Activated CD4-positive, alpha-beta T cell treated with anti-CD3 and anti-CD28 coated beads, Interleukin-2, amount 10 ng/mL, durations not matched to agents 24 days and 14 days (primary cell): ENCODE measurements around the gene ATG4C. TPM values are rescaled to one million over a fixed set of nuclear protein-coding genes. Genes with fewer than 3 reads are reported as not detected.
A peak's percentile ranks its signal among the peaks of the same experiment; 100 is the strongest.
"Not testable (repeated sequence)": the region's sequence is repeated elsewhere in the genome, so short reads cannot be mapped to it uniquely, and the experiment has no call there.

Experiments
- DNase-seq: peaks from one replicate; pipeline ENCODE4 v3.0.0; 2022
- H3K27ac Mint-ChIP-seq: one replicate; pipeline ENCODE4 v1.8.0; 2022; ENCODE audit warnings: mild to moderate bottlenecking, mixed read lengths
- H3K27me3 Mint-ChIP-seq: one replicate; pipeline ENCODE4 v1.8.0; 2022; ENCODE audit warnings: mixed read lengths
- H3K36me3 Mint-ChIP-seq: one replicate; pipeline ENCODE4 v1.8.0; 2022; ENCODE audit warnings: low read depth, mild to moderate bottlenecking, mixed read lengths
- H3K4me1 Mint-ChIP-seq: one replicate; pipeline ENCODE4 v1.8.0; 2021; ENCODE audit warnings: mixed read lengths
- H3K4me3 Mint-ChIP-seq: one replicate; pipeline ENCODE4 v1.8.0; 2022; ENCODE audit warnings: mild to moderate bottlenecking, moderate library complexity, mixed read lengths
- H3K9me3 Mint-ChIP-seq: one replicate; pipeline ENCODE4 v1.8.0; 2021; ENCODE audit warnings: mixed read lengths
- intact Hi-C: fragments of 100-400 bp; cut with micrococcal nuclease; formaldehyde crosslinking; loops from one replicate; pipeline ENCODE4 v1.15.1; 2023
- total RNA-seq: library from RNA; stranded (reverse); gene quantifications from 2 replicates; pipeline ENCODE4 v1.2.3, GENCODE V29; 2022

ATG4C gene
- total RNA-seq, 1 donor from 2014 or later = 8.9 TPM

- intact Hi-C loops, H3K9me3 Mint-ChIP-seq, H3K4me3 Mint-ChIP-seq, H3K4me1 Mint-ChIP-seq, DNase-seq, H3K27ac Mint-ChIP-seq, H3K27me3 Mint-ChIP-seq, H3K36me3 Mint-ChIP-seq: not testable (repeated sequence)
Observed at GRCh38 chr1:62760021-62760782, 23.7 kb upstream of the ATG4C start.

GRCh38 chr1:62761223-62761870, 22.6 kb upstream of the ATG4C start:
- H3K9me3 Mint-ChIP-seq, H3K27me3 Mint-ChIP-seq, DNase-seq, H3K4me1 Mint-ChIP-seq, H3K4me3 Mint-ChIP-seq, H3K36me3 Mint-ChIP-seq, H3K27ac Mint-ChIP-seq, intact Hi-C loops: not testable (repeated sequence)

GRCh38 chr1:62762027-62762426, 21.9 kb upstream of the ATG4C start:
- H3K4me1 Mint-ChIP-seq, H3K36me3 Mint-ChIP-seq, H3K4me3 Mint-ChIP-seq, intact Hi-C loops, H3K9me3 Mint-ChIP-seq, DNase-seq, H3K27ac Mint-ChIP-seq, H3K27me3 Mint-ChIP-seq: not testable (repeated sequence)

- DNase-seq = no peak
- no peak overlapping the region for H3K4me3 Mint-ChIP-seq
- no peaks in the 10 kb centered on the region for H3K4me1 Mint-ChIP-seq
- H3K27me3 Mint-ChIP-seq = peaks cover 8% of the 10 kb centered on the region
- H3K9me3 Mint-ChIP-seq = no peaks in the 10 kb centered on the region
- intact Hi-C loops = no loop called here
- H3K27ac Mint-ChIP-seq = no peak overlapping the region
- no peaks in the 10 kb centered on the region for H3K36me3 Mint-ChIP-seq
Observed at GRCh38 chr1:62765981-62766380, 18.0 kb upstream of the ATG4C start.

GRCh38 chr1:62768551-62768950, 15.4 kb upstream of the ATG4C start:
- H3K27me3 Mint-ChIP-seq, intact Hi-C loops: not testable (repeated sequence)

GRCh38 chr1:62772607-62773295, 11.2 kb upstream of the ATG4C start:
- no peaks in the 10 kb centered on the region for H3K4me1 Mint-ChIP-seq
- H3K4me3 Mint-ChIP-seq = no peak overlapping the region
- H3K27ac Mint-ChIP-seq = no peak overlapping the region
- intact Hi-C loops = no loop called here
- no peak for DNase-seq
- no peaks in the 10 kb centered on the region for H3K36me3 Mint-ChIP-seq
- H3K27me3 Mint-ChIP-seq = peaks cover 15% of the 10 kb centered on the region
- peaks cover 12% of the 10 kb centered on the region for H3K9me3 Mint-ChIP-seq

More at GRCh38 chr1:62768551-62768950, 15.4 kb upstream of the ATG4C start:
- H3K27ac Mint-ChIP-seq, H3K9me3 Mint-ChIP-seq, H3K36me3 Mint-ChIP-seq, H3K4me3 Mint-ChIP-seq, DNase-seq, H3K4me1 Mint-ChIP-seq: not testable (repeated sequence)

GRCh38 chr1:62774006-62774405, 9.9 kb upstream of the ATG4C start:
- no peak overlapping the region for H3K4me3 Mint-ChIP-seq
- no peak for DNase-seq
- H3K27ac Mint-ChIP-seq = no peak overlapping the region
- intact Hi-C loops = no loop called here
- H3K9me3 Mint-ChIP-seq = peaks cover 12% of the 10 kb centered on the region
- peaks cover 22% of the 10 kb centered on the region for H3K27me3 Mint-ChIP-seq
- no peaks in the 10 kb centered on the region for H3K4me1 Mint-ChIP-seq
- H3K36me3 Mint-ChIP-seq = no peaks in the 10 kb centered on the region

- Mint-ChIP-seq H3K4me3 (no peak overlapping the region), H3K27ac (no peak overlapping the region), H3K27me3 (peaks cover 27% of the 10 kb centered on the region), H3K36me3 (no peaks in the 10 kb centered on the region), H3K9me3 (peaks cover 12% of the 10 kb centered on the region), H3K4me1 (no peaks in the 10 kb centered on the region)
- no peak for DNase-seq
- intact Hi-C loops = no loop called here
Observed at GRCh38 chr1:62774971-62775595, 8.8 kb upstream of the ATG4C start.

- Mint-ChIP-seq H3K4me1 (no peaks in the 10 kb centered on the region), H3K27ac (no peak overlapping the region), H3K36me3 (no peaks in the 10 kb centered on the region), H3K27me3 (peaks cover 29% of the 10 kb centered on the region), H3K4me3 (no peak overlapping the region), H3K9me3 (peaks cover 5% of the 10 kb centered on the region)
- intact Hi-C loops = no loop called here
- no peak for DNase-seq
Observed at GRCh38 chr1:62778208-62778607, 5.7 kb upstream of the ATG4C start.

GRCh38 chr1:62781841-62782543, 1.9 kb upstream of the ATG4C start:
- H3K4me1 Mint-ChIP-seq = peaks cover 5% of the 10 kb centered on the region
- H3K27me3 Mint-ChIP-seq = peaks cover 22% of the 10 kb centered on the region
- DNase-seq = no peak
- no peak overlapping the region for H3K27ac Mint-ChIP-seq
- intact Hi-C loops = loop anchor here (5.0 kb wide), 2 partner anchors 95 to 740 kb away; partner anchors contain the start of genes DOCK7, EFCAB7 and ITGB3BP
- H3K4me3 Mint-ChIP-seq = no peak overlapping the region
- no peaks in the 10 kb centered on the region for H3K36me3 Mint-ChIP-seq
- H3K9me3 Mint-ChIP-seq = no peaks in the 10 kb centered on the region

GRCh38 chr1:62782544-62783212, 1.3 kb upstream of the ATG4C start:
- peaks cover 17% of the 10 kb centered on the region for H3K27me3 Mint-ChIP-seq
- not testable (repeated sequence) for DNase-seq, H3K9me3 Mint-ChIP-seq, H3K4me1 Mint-ChIP-seq, H3K36me3 Mint-ChIP-seq, H3K4me3 Mint-ChIP-seq, H3K27ac Mint-ChIP-seq
- intact Hi-C loops = loop anchor here (1.0 to 5.0 kb wide), 3 partner anchors 95 to 740 kb away; partner anchors contain the start of genes ALG6, DOCK7, EFCAB7 and ITGB3BP

- peaks cover 6% of the 10 kb centered on the region for H3K4me1 Mint-ChIP-seq
- intact Hi-C loops = loop anchor here (1.0 to 5.0 kb wide), 3 partner anchors 97 to 738 kb away; partner anchors contain the start of genes DOCK7, EFCAB7 and ITGB3BP
- no peak overlapping the region for H3K27ac Mint-ChIP-seq
- H3K36me3 Mint-ChIP-seq = no peaks in the 10 kb centered on the region
- no peaks in the 10 kb centered on the region for H3K9me3 Mint-ChIP-seq
- peaks cover 5% of the 10 kb centered on the region for H3K27me3 Mint-ChIP-seq
- peak; percentile 64 for DNase-seq
- H3K4me3 Mint-ChIP-seq = no peak overlapping the region
Observed at GRCh38 chr1:62784509-62785365, 805 bp downstream of the ATG4C start.
